Upper lobe of left lung (tissue), 6 donors: Measurements from ENCODE around the gene ARRDC5. TPM values are rescaled to one million over a fixed set of nuclear protein-coding genes. Genes with fewer than 3 reads are reported as not detected.
A peak's percentile ranks its signal among the peaks of the same experiment; 100 is the strongest.

ENCODE experiments used
- ATAC-seq, 2 donors: fragments of 200-7000 bp; cut with Tn5 transposase; one replicate each; pipeline ENCODE4 v1.9.1; 2022; ENCODE audit warnings: mild to moderate bottlenecking in 2 of 2, moderate library complexity in 2 of 2; ENCODE audit not compliant: low FRiP score in 2 of 2
- DNase-seq, 2 donors: peaks; one replicate each; pipeline ENCODE4 v3.0.0-alpha.2; 2019 to 2020
- H3K27ac ChIP-seq, 4 donors: fragments of 200-600 bp; sonication (generic); one replicate each; pipeline ENCODE4 v1.5.1; 2016 to 2019
- H3K27me3 ChIP-seq, 4 donors: fragments of 200-600 bp; sonication (generic); one replicate each; pipeline ENCODE4 v1.5.1; 2017 to 2019
- H3K36me3 ChIP-seq, 4 donors: fragments of 200-600 bp; sonication (generic); one replicate each; pipeline ENCODE4 v1.5.1; 2016 to 2019
- H3K4me1 ChIP-seq, 4 donors: fragments of 200-600 bp; sonication (generic); one replicate each; pipeline ENCODE4 v1.5.1; 2018 to 2019
- H3K4me3 ChIP-seq, 4 donors: fragments of 200-600 bp; sonication (generic); one replicate each; pipeline ENCODE4 v1.5.1; 2017 to 2019; ENCODE audit warnings: mild to moderate bottlenecking in 2 of 4, moderate library complexity in 1 of 4
- H3K9me3 ChIP-seq, 4 donors: fragments of 200-600 bp; sonication (generic); one replicate each; pipeline ENCODE4 v1.5.1; 2018 to 2019
- CTCF ChIP-seq, 6 experiments: fragments of 450-650 bp in 4 of 6; fragments of 200-600 bp in 2 of 6; sonication (generic) in 2 of 6; IDR thresholded peaks; one replicate each; pipeline ENCODE4 v1.5.1; 2016 to 2019; ENCODE audit warnings: antibody characterized with exemption in 6 of 6
- EP300 ChIP-seq, 4 donors: sonication (generic); formaldehyde crosslinking; IDR thresholded peaks; one replicate each; pipeline ENCODE4 v1.5.1; 2017; ENCODE audit warnings: antibody characterized with exemption in 4 of 4, control low read depth in 2 of 4
- POLR2A ChIP-seq, 4 donors: fragments of 450-650 bp; IDR thresholded peaks; one replicate each; pipeline ENCODE4 v1.5.1; 2016 to 2017; ENCODE audit warnings: antibody characterized with exemption in 4 of 4, mild to moderate bottlenecking in 2 of 4
- POLR2AphosphoS5 ChIP-seq, 2 donors: sonication (generic); formaldehyde crosslinking; IDR thresholded peaks; one replicate each; pipeline ENCODE4 v1.5.1; 2017; ENCODE audit warnings: antibody characterized with exemption in 2 of 2
- WGBS, 2 donors: methylation state at CpG; one replicate each; pipeline ENCODE4 v1.1.5; 2017 to 2018; 5-methylcytosine and 5-hydroxymethylcytosine counted together
- total RNA-seq, 6 donors: library from RNA; depleted of rRNA in 4 of 6; stranded (reverse); fragments of >200 nt in 4 of 6; gene quantifications; one replicate each; pipeline versions ENCODE4 v1.1.0 to v1.2.1, GENCODE V29; 2016 to 2021
- donor health status: DM: no; HTN: no; CAD: no; lungs with moderate emphysema.
- donor health status: DM: no; HTN: yes; CAD: no; lungs with severe emphysema.

ARRDC5 gene
- total RNA-seq, 6 donors from 2014 or later, result 0.34 to 6.8 (median 0.83) TPM; not detected in 1

- peak overlapping the region in 3 of 4 donors; percentile 54 to 86 (median 85) for H3K27ac ChIP-seq
- no peaks in the 10 kb centered on the region for H3K27me3 ChIP-seq
- ATAC-seq, result peak; percentile 5 to 73
- no peaks in the 10 kb centered on the region for H3K36me3 ChIP-seq
- no peak for TF ChIP-seq POLR2AphosphoS5 (IDR thresholded peaks at IDR 0.05)
- TF ChIP-seq CTCF (IDR thresholded peaks at IDR 0.05), result no peak
- no peak for TF ChIP-seq EP300 (IDR thresholded peaks at IDR 0.05)
- TF ChIP-seq POLR2A (IDR thresholded peaks at IDR 0.05), result no peak
- peak overlapping the region in 3 of 4 donors; percentile 31 to 46 (median 45) for H3K4me3 ChIP-seq
- peak in 1 of 2 donors; percentile 71 for DNase-seq
- peaks cover 15 to 37% (median 21%) of the 10 kb centered on the region in 4 donors for H3K4me1 ChIP-seq
- WGBS, 2 donors, result 71 to 77% methylated on average over 18 to 23 of the region's 23 CpGs
- H3K9me3 ChIP-seq, result no peaks in the 10 kb centered on the region
These were observed 12.2 kb upstream of the ARRDC5 start for GRCh38 chr19:4914736-4915501.

- TF ChIP-seq CTCF (IDR thresholded peaks at IDR 0.05), result no peak
- no peak for TF ChIP-seq POLR2AphosphoS5 (IDR thresholded peaks at IDR 0.05)
- no peak for TF ChIP-seq POLR2A (IDR thresholded peaks at IDR 0.05)
- no peak for TF ChIP-seq EP300 (IDR thresholded peaks at IDR 0.05)
- Histone ChIP-seq H3K9me3 (no peaks in the 10 kb centered on the region), H3K4me1 (peaks cover 21 to 45% (median 26%) of the 10 kb centered on the region in 4 donors), H3K27me3 (peaks cover 0 to 4% (median 2%) of the 10 kb centered on the region in 4 donors), H3K36me3 (no peaks in the 10 kb centered on the region), H3K27ac (peak overlapping the region in 1 of 4 donors; percentile 85), H3K4me3 (peak overlapping the region in 2 of 4 donors; percentile 45 to 46)
- ATAC-seq, result no peak
- 80 to 83% methylated on average over 24 of the region's 24 CpGs for WGBS, 2 donors
- DNase-seq, result no peak
These were observed 11.5 kb upstream of the ARRDC5 start for GRCh38 chr19:4913996-4914735.

GRCh38 chr19:4911786-4912672 lies 9.3 kb upstream of the ARRDC5 start:
- Histone ChIP-seq H3K4me1 (peaks cover 21 to 51% (median 27%) of the 10 kb centered on the region in 4 donors), H3K27me3 (peaks cover 0 to 7% (median 2%) of the 10 kb centered on the region in 4 donors), H3K27ac (no peak overlapping the region), H3K36me3 (no peaks in the 10 kb centered on the region), H3K4me3 (peak overlapping the region in 2 of 4 donors; percentile 87 to 97), H3K9me3 (no peaks in the 10 kb centered on the region)
- ATAC-seq (peak; percentile 72 to 76), DNase-seq (peak in 1 of 2 donors; percentile 41)
- TF ChIP-seq EP300 (IDR thresholded peaks at IDR 0.05) (peak in 1 of 4 donors; percentile 36), CTCF (IDR thresholded peaks at IDR 0.05) (peak in 5 of 6 experiments; percentile 54 to 64 (median 56)), POLR2AphosphoS5 (IDR thresholded peaks at IDR 0.05) (no peak), POLR2A (IDR thresholded peaks at IDR 0.05) (no peak)
- WGBS, 2 donors, result 28 to 34% methylated on average over 19 to 29 of the region's 29 CpGs

- peak overlapping the region in 3 of 4 donors; percentile 55 to 97 (median 87) for H3K4me3 ChIP-seq
- DNase-seq (no peak), ATAC-seq (no peak)
- H3K27me3 ChIP-seq, result peaks cover 0 to 7% (median 2%) of the 10 kb centered on the region in 4 donors
- no peak for TF ChIP-seq POLR2AphosphoS5 (IDR thresholded peaks at IDR 0.05)
- TF ChIP-seq POLR2A (IDR thresholded peaks at IDR 0.05), result no peak
- no peak for TF ChIP-seq CTCF (IDR thresholded peaks at IDR 0.05)
- TF ChIP-seq EP300 (IDR thresholded peaks at IDR 0.05), result no peak
- H3K4me1 ChIP-seq, result peaks cover 21 to 51% (median 27%) of the 10 kb centered on the region in 4 donors
- no peaks in the 10 kb centered on the region for H3K9me3 ChIP-seq
- no peaks in the 10 kb centered on the region for H3K36me3 ChIP-seq
- no peak overlapping the region for H3K27ac ChIP-seq
- WGBS, 2 donors, result 44 to 47% methylated on average over 15 of the region's 15 CpGs
These were observed 8.6 kb upstream of the ARRDC5 start for GRCh38 chr19:4911314-4911713.
